ENCODE results near the gene STARD4. TPM values are rescaled to one million over a fixed set of nuclear protein-coding genes. Genes with fewer than 3 reads are reported as not detected.

STARD4 gene
- polyA plus RNA-seq, 1 of the 3 experiments (the other 2 are of a cell fraction), result 10.0 TPM

GRCh38 chr5:111557111-111557510 is 44.8 kb upstream of the STARD4 start:
- H3K4me2 ChIP-seq, result no peak overlapping the region
- no peak overlapping the region for H2AFZ ChIP-seq (ENCODE audit: low read depth)
- peaks cover 0 to 2% of the 10 kb centered on the region in 2 experiments; a peak in 1 of 4 replicates for H3K4me1 ChIP-seq (ENCODE audit: control insufficient read depth in 1 of 2, insufficient read depth in 2 of 2, low read depth in 1 of 2, low read length in 1 of 2)
- no peak overlapping the region for H3K27ac ChIP-seq (ENCODE audit: low read depth in 2 of 2, low read length in 1 of 2)
- H3K36me3 ChIP-seq (replicated peaks in 1 of 2; ENCODE audit: control insufficient read depth in 1 of 2, insufficient read depth in 2 of 2, low read length in 1 of 2), result no peaks in the 10 kb centered on the region
- DNase-seq, result no peak
- CTCF ChIA-PET, result no interaction called here
- no peaks in the 10 kb centered on the region for H3K79me2 ChIP-seq (ENCODE audit: insufficient read depth)
- no peak overlapping the region for H3K4me3 ChIP-seq (ENCODE audit: low read depth in 2 of 2, low read length in 1 of 2)
- no peak for TF ChIP-seq MAX (IDR thresholded peaks at IDR 0.05; ENCODE audit: low read depth)
- no peak for TF ChIP-seq PBX3 (IDR thresholded peaks at IDR 0.05)
- TF ChIP-seq GABPA (IDR thresholded peaks at IDR 0.05; ENCODE audit: low read depth), result no peak
- no peak for TF ChIP-seq RXRA (IDR thresholded peaks at IDR 0.05; ENCODE audit: borderline replicate concordance, low read depth)
- TF ChIP-seq REST (IDR thresholded peaks at IDR 0.05; ENCODE audit: low read depth, low read length), result no peak
- no peak for TF ChIP-seq SMC3 (IDR thresholded peaks at IDR 0.05; ENCODE audit: low read depth, low read length)
- TF ChIP-seq POLR2AphosphoS5 (IDR thresholded peaks at IDR 0.05; ENCODE audit: low read depth, low read length), result no peak
- TF ChIP-seq CHD2 (IDR thresholded peaks at IDR 0.05; ENCODE audit: low read length, partially characterized antibody), result no peak
- no peak for TF ChIP-seq JUND (IDR thresholded peaks at IDR 0.05)
- no peak for TF ChIP-seq GATA2 (CRISPR knock-in tag; IDR thresholded peaks at IDR 0.05)
- TF ChIP-seq FOXM1 (IDR thresholded peaks at IDR 0.05; ENCODE audit: low read depth), result no peak
- no peak for TF ChIP-seq SIN3A (IDR thresholded peaks at IDR 0.05; ENCODE audit: borderline replicate concordance, low read depth, low read length)
- no peak for TF ChIP-seq ZBTB33 (IDR thresholded peaks at IDR 0.05; ENCODE audit: borderline replicate concordance, low read depth)
- no peak for TF ChIP-seq TCF12 (IDR thresholded peaks at IDR 0.05)
- no peak for TF ChIP-seq NFIC (IDR thresholded peaks at IDR 0.05; ENCODE audit: borderline replicate concordance)
- no peak for TF ChIP-seq EP300 (IDR thresholded peaks at IDR 0.05; ENCODE audit: borderline replicate concordance in 1 of 2, low read depth in 1 of 2, low read length in 1 of 2)
- TF ChIP-seq NRF1 (IDR thresholded peaks at IDR 0.05; ENCODE audit: low read depth, low read length), result no peak
- H3K9ac ChIP-seq, result no peak overlapping the region
- H3F3A ChIP-seq (replicated peaks; ENCODE audit: insufficient read depth), result no peaks in the 10 kb centered on the region
- POLR2A ChIA-PET, result no interaction called here
- no peaks in the 10 kb centered on the region for H3K27me3 ChIP-seq (ENCODE audit: insufficient read depth)
- no peaks in the 10 kb centered on the region for H4K20me1 ChIP-seq (ENCODE audit: insufficient read depth)
- H3K9me3 ChIP-seq, result no peaks in the 10 kb centered on the region; the same call in 1 of the 2 replicates
- WGBS (ENCODE audit: low lambda C conversion rate), result 51% methylated on average over 1 of the region's 1 CpG
- no peaks in the 10 kb centered on the region for H3K9me2 ChIP-seq

Data from SK-N-SH (cell line).